SK-N-MC (cell line): ENCODE results near the gene FOXO1.

Source experiments
- EZH2 ChIP-seq: fragments of 200-600 bp; sonication (generic); IDR thresholded peaks from one replicate; pipeline ENCODE4 v1.6.1; 2017; ENCODE audit warnings: antibody characterized with exemption
- FOXP2 ChIP-seq: optimal IDR thresholded peaks from 2 replicates; pipeline ENCODE3; 2011; ENCODE audit warnings: mild to moderate bottlenecking, moderate library complexity; ENCODE audit not compliant: insufficient read depth; ENCODE audit errors: extremely low read length, control extremely low read depth
- POLR2AphosphoS5 ChIP-seq: IDR thresholded peaks from 2 replicates; pipeline ENCODE4 v1.6.1; 2012; ENCODE audit warnings: mild to moderate bottlenecking, low read depth, low read length, borderline replicate concordance

- TF ChIP-seq EZH2 (no peak), POLR2AphosphoS5 (no peak), FOXP2 (no peak)
Observed at GRCh38 chr13:40549500-40550094, 116.8 kb downstream of the FOXO1 start.
